IMR-90 (cell line): Measurements from ENCODE around the gene MEGF6. TPM values are rescaled to one million over a fixed set of nuclear protein-coding genes. Genes with fewer than 3 reads are reported as not detected.

Experiments used
- ATAC-seq: fragments of 200-7000 bp; cut with Tn5 transposase; 2 replicates; pipeline ENCODE4 v1.9.1; 2020; ENCODE audit warnings: low read depth, mild to moderate bottlenecking, moderate library complexity
- BruUV-seq: library from RNA; stranded (reverse); fragments of 400-500 nt; replicated peaks from 2 replicates; lab custom pipeline; 2021; lab: Mats Ljungman, UMichigan
- CTCF ChIA-PET: fragments of 300-600 bp; formaldehyde crosslinking; extraction: SDS; loops from one replicate; lab custom pipeline; 2021; ENCODE audit warnings: antibody characterized with exemption; lab: Yijun Ruan, JAX
- POLR2A ChIA-PET: fragments of 300-600 bp; sonication (Branson Sonifier 250); formaldehyde crosslinking; loops from one replicate; lab custom pipeline; 2022; ENCODE audit warnings: antibody characterized with exemption; ENCODE audit not compliant: unreplicated experiment; lab: Charles Lee
- DNase-seq: peaks from one replicate; pipeline ENCODE4 v3.0.0; 2013
- H2AFZ ChIP-seq: replicated peaks from 2 replicates; pipeline ENCODE3; 2013; ENCODE audit warnings: low read length, mild to moderate bottlenecking; ENCODE audit not compliant: poor library complexity
- H2AK5ac ChIP-seq: 2 replicates; pipeline ENCODE4 v1.6.1; 2013; ENCODE audit warnings: low read depth, low read length, inconsistent platforms
- H2AK9ac ChIP-seq: replicated peaks from 2 replicates; pipeline ENCODE3; 2013; ENCODE audit warnings: mild to moderate bottlenecking, low read depth, low read length, moderate library complexity; ENCODE audit not compliant: poor library complexity
- H2BK120ac ChIP-seq: 2 replicates; pipeline ENCODE4 v1.6.1; 2013; ENCODE audit warnings: low read depth, low read length, inconsistent platforms
- H2BK15ac ChIP-seq: 3 replicates; pipeline ENCODE4 v1.6.1; 2013; ENCODE audit warnings: low read depth, low read length, inconsistent platforms
- H2BK20ac ChIP-seq: 2 replicates; pipeline ENCODE4 v1.6.1; 2013; ENCODE audit warnings: low read depth, mild to moderate bottlenecking, inconsistent platforms, low read length, moderate library complexity
- H2BK5ac ChIP-seq: 2 replicates; pipeline ENCODE4 v1.6.1; 2013; ENCODE audit warnings: mild to moderate bottlenecking, low read depth, low read length, inconsistent platforms; ENCODE audit not compliant: poor library complexity, severe bottlenecking
- H3K14ac ChIP-seq: replicated peaks from 2 replicates; pipeline ENCODE4 v1.6.1; 2013; ENCODE audit warnings: low read depth, low read length, inconsistent platforms
- H3K18ac ChIP-seq: 2 replicates; pipeline ENCODE4 v1.6.1; 2013; ENCODE audit warnings: low read depth, low read length, control low read depth
- H3K23ac ChIP-seq: 2 replicates; pipeline ENCODE4 v1.6.1; 2013; ENCODE audit warnings: low read depth, low read length, inconsistent platforms
- H3K27ac ChIP-seq: 2 replicates; pipeline ENCODE4 v1.5.1; 2013; ENCODE audit warnings: mild to moderate bottlenecking, control low read depth, low read length; ENCODE audit not compliant: insufficient read depth
- H3K27me3 ChIP-seq: 2 replicates; pipeline ENCODE4 v1.6.1; 2013; ENCODE audit warnings: low read length; ENCODE audit not compliant: control insufficient read depth, insufficient read depth
- H3K36me3 ChIP-seq: 2 replicates; pipeline ENCODE4 v1.6.1; 2013; ENCODE audit warnings: low read length, mixed read lengths; ENCODE audit not compliant: control insufficient read depth, insufficient read depth
- H3K4ac ChIP-seq: 2 replicates; pipeline ENCODE4 v1.6.1; 2013; ENCODE audit warnings: low read depth, low read length, inconsistent platforms
- H3K4me1 ChIP-seq: 2 replicates; pipeline ENCODE4 v1.6.1; 2013; ENCODE audit warnings: low read length, mixed read lengths; ENCODE audit not compliant: control insufficient read depth, insufficient read depth
- H3K4me2 ChIP-seq: 2 replicates; pipeline ENCODE4 v1.6.1; 2013; ENCODE audit warnings: low read depth, mild to moderate bottlenecking, control low read depth, low read length, moderate library complexity
- H3K4me3 ChIP-seq: 2 replicates; pipeline ENCODE4 v1.5.1; 2013; ENCODE audit warnings: low read depth, mild to moderate bottlenecking, control low read depth, low read length, moderate library complexity; ENCODE audit not compliant: insufficient read depth
- H3K56ac ChIP-seq: 2 replicates; pipeline ENCODE4 v1.6.1; 2013; ENCODE audit warnings: low read length, inconsistent platforms; ENCODE audit not compliant: insufficient read depth; ENCODE audit errors: extremely low read depth
- H3K79me1 ChIP-seq, 2 experiments: 2 replicates each; pipeline ENCODE4 v1.6.1; 2013; ENCODE audit warnings: low read length in 2 of 2, inconsistent platforms in 1 of 2, low read depth in 1 of 2
- H3K9ac ChIP-seq: 2 replicates; pipeline ENCODE4 v1.6.1; 2013; ENCODE audit warnings: low read depth, low read length, control low read depth
- H3K9me1 ChIP-seq: 2 replicates; pipeline ENCODE4 v1.6.1; 2013; ENCODE audit warnings: low read length, inconsistent platforms; ENCODE audit not compliant: insufficient read depth
- H3K9me3 ChIP-seq: 2 replicates; pipeline ENCODE4 v1.6.1; 2013; ENCODE audit warnings: low read length; ENCODE audit not compliant: control insufficient read depth, insufficient read depth
- H4K20me1 ChIP-seq: 2 replicates; pipeline ENCODE4 v1.6.1; 2013; ENCODE audit warnings: low read length, inconsistent platforms; ENCODE audit not compliant: insufficient read depth
- H4K5ac ChIP-seq: 2 replicates; pipeline ENCODE4 v1.6.1; 2013; ENCODE audit warnings: mild to moderate bottlenecking, low read depth, low read length, control low read depth
- H4K8ac ChIP-seq, 2 experiments: 2 replicates each; pipeline ENCODE4 v1.6.1; 2013; ENCODE audit warnings: low read depth in 2 of 2, low read length in 2 of 2, control low read depth in 1 of 2, inconsistent platforms in 1 of 2
- H4K91ac ChIP-seq: 2 replicates; pipeline ENCODE4 v1.6.1; 2013; ENCODE audit warnings: low read depth, low read length, inconsistent platforms; ENCODE audit not compliant: insufficient read depth
- BHLHE40 ChIP-seq: fragments of 150-350 bp; IDR thresholded peaks from 2 replicates; pipeline ENCODE4 v1.6.1; 2016; ENCODE audit warnings: mild to moderate bottlenecking, low read depth, low read length
- CTCF ChIP-seq: conservative IDR thresholded peaks from 2 replicates; pipeline ENCODE4 v1.5.1; 2012; ENCODE audit warnings: mild to moderate bottlenecking, low read depth, low read length, improper control_type of control experiment
- MAZ ChIP-seq: IDR thresholded peaks from 2 replicates; pipeline ENCODE4 v1.6.1; 2012; ENCODE audit warnings: low read depth, mild to moderate bottlenecking, low read length, improper control_type of control experiment, moderate library complexity, borderline replicate concordance
- NFE2L2 ChIP-seq: fragments of 150-350 bp; IDR thresholded peaks from 2 replicates; pipeline ENCODE4 v1.6.1; 2016; ENCODE audit warnings: low read depth, mild to moderate bottlenecking, low read length
- POLR2A ChIP-seq: IDR thresholded peaks from 2 replicates; pipeline ENCODE4 v1.6.1; 2012; ENCODE audit warnings: mild to moderate bottlenecking, low read depth, low read length
- RFX5 ChIP-seq: IDR thresholded peaks from 2 replicates; pipeline ENCODE4 v1.8.0; 2012; ENCODE audit warnings: low read depth, mild to moderate bottlenecking, low read length, moderate library complexity
- SMC3 ChIP-seq: fragments of 150-350 bp; IDR thresholded peaks from 2 replicates; pipeline ENCODE4 v1.6.1; 2016; ENCODE audit warnings: low read depth, mild to moderate bottlenecking, antibody characterized with exemption, low read length, moderate library complexity
- WGBS, 2 experiments: methylation state at CpG; one replicate each; pipeline versions ENCODE4 v1.1.5 to v1.1.7; 2013; ENCODE audit warnings: missing lambda C conversion rate in 2 of 2; ENCODE audit not compliant: insufficient read length in 1 of 2; ENCODE audit errors: extremely low coverage in 2 of 2; 5-methylcytosine and 5-hydroxymethylcytosine counted together
- dilution Hi-C: fragments of 300-500 bp; cut with HindIII; formaldehyde crosslinking; loops from one replicate; pipeline ENCODE4 v1.14.3; 2018; ENCODE audit warnings: low sequenced_read_pairs; ENCODE audit not compliant: unreplicated experiment
- in situ Hi-C: fragments of 300-500 bp; cut with MboI; formaldehyde crosslinking; loops from 3 replicates; pipeline ENCODE4 v1.14.3; 2019; ENCODE audit warnings: low sequenced_read_pairs, inconsistent platforms, mixed read lengths
- intact Hi-C: fragments of 100-400 bp; cut with micrococcal nuclease; formaldehyde crosslinking; loops from 2 replicates; pipeline ENCODE4 v1.10.0; 2022
- polyA plus RNA-seq, 3 experiments: library from polyadenylated mRNA; depleted of rRNA; stranded (reverse); fragments of >200 nt; gene quantifications; 2 replicates each; pipeline ENCODE4 v1.2.3, GENCODE V29; 2012; ENCODE audit warnings: low replicate concordance in 1 of 3
- total RNA-seq: library from RNA; depleted of rRNA; stranded (reverse); fragments of >200 nt; gene quantifications from 2 replicates; pipeline ENCODE4 v1.2.3, GENCODE V29; 2012

Gene MEGF6
- total and polyA plus RNA-seq, 2 of the 4 experiments (the other 2 are of a cell fraction): 0.72 to 4.1 TPM

GRCh38 chr1:3459940-3460671 is 151.2 kb downstream of the MEGF6 start:
- CTCF ChIA-PET: no interaction called here
- Histone ChIP-seq H2BK15ac (no peak overlapping the region), H2AK5ac (no peak overlapping the region), H3K27ac (no peak overlapping the region), H3K18ac (no peak overlapping the region), H3K4me3 (no peak overlapping the region), H3K56ac (no peak overlapping the region), H3K4ac (no peak overlapping the region), H2AK9ac (no peak overlapping the region), H3K14ac (no peak overlapping the region), H4K20me1 (no peaks in the 10 kb centered on the region), H2AFZ (no peak overlapping the region), H4K91ac (no peak overlapping the region), H3K9ac (no peak overlapping the region), H3K79me1 (no peaks in the 10 kb centered on the region), H2BK20ac (no peak overlapping the region), H3K9me1 (no peaks in the 10 kb centered on the region), H3K4me1 (no peaks in the 10 kb centered on the region), H3K36me3 (no peaks in the 10 kb centered on the region), H3K4me2 (no peak overlapping the region), H3K27me3 (peaks cover 21% of the 10 kb centered on the region), H3K9me3 (no peaks in the 10 kb centered on the region), H4K5ac (no peak overlapping the region), H2BK5ac (no peak overlapping the region), H2BK120ac (no peak overlapping the region), H3K23ac (no peak overlapping the region), H4K8ac (no peak overlapping the region)
- in situ Hi-C loops: no loop called here
- DNase-seq (no peak), ATAC-seq (no peak)
- POLR2A ChIA-PET: no interaction called here
- BruUV-seq: no TSS peak
- intact Hi-C loops: no loop called here
- WGBS, 2 experiments: 70% methylated on average over 15 of the region's 23 CpGs; no CpG with 5 or more reads in 1 of the 2 experiments
- dilution Hi-C loops: no loop called here
- TF ChIP-seq CTCF (no peak), RFX5 (no peak), BHLHE40 (no peak), MAZ (no peak), NFE2L2 (no peak), SMC3 (no peak), POLR2A (no peak)
